HCT116 (cell line): ENCODE data around the gene MBD6.

Experiments
- ATF3 ChIP-seq: IDR thresholded peaks from 2 replicates; pipeline ENCODE4 v1.6.1; 2012
- CEBPB ChIP-seq: IDR thresholded peaks from 2 replicates; pipeline ENCODE4 v1.6.1; 2012; ENCODE audit warnings: low read depth
- EZH2 ChIP-seq: fragments of 200-600 bp; sonication (generic); IDR thresholded peaks from 2 replicates; pipeline ENCODE4 v1.6.1; 2017; ENCODE audit warnings: antibody characterized with exemption, mixed run types
- EZH2phosphoT487 ChIP-seq: fragments of 200-600 bp; IDR thresholded peaks from 2 replicates; pipeline ENCODE4 v1.6.1; 2018; ENCODE audit warnings: antibody characterized with exemption, borderline replicate concordance
- JUND ChIP-seq: IDR thresholded peaks from 2 replicates; pipeline ENCODE4 v1.6.1; 2012
- MAX ChIP-seq: IDR thresholded peaks from 2 replicates; pipeline ENCODE4 v1.6.1; 2012
- POLR2A ChIP-seq: IDR thresholded peaks from 2 replicates; pipeline ENCODE4 v1.7.0; 2011; ENCODE audit warnings: borderline replicate concordance; ENCODE audit not compliant: insufficient read depth, insufficient read length; ENCODE audit errors: extremely low read depth
- POLR2AphosphoS5 ChIP-seq: IDR thresholded peaks from 2 replicates; pipeline ENCODE4 v1.6.1; 2011; ENCODE audit warnings: mild to moderate bottlenecking, low read depth, low read length, moderate library complexity
- REST ChIP-seq: IDR thresholded peaks from 2 replicates; pipeline ENCODE4 v1.6.1; 2012; ENCODE audit warnings: low read depth
- SIN3A ChIP-seq: IDR thresholded peaks from 2 replicates; pipeline ENCODE4 v1.6.1; 2012; ENCODE audit warnings: low read depth
- YY1 ChIP-seq: IDR thresholded peaks from 2 replicates; pipeline ENCODE4 v1.6.1; 2011; ENCODE audit warnings: low read length, low read depth, moderate library complexity, mild to moderate bottlenecking; ENCODE audit not compliant: insufficient replicate concordance; ENCODE audit errors: extremely low read depth
- ZFX ChIP-seq: fragments of 450-650 bp; IDR thresholded peaks from 2 replicates; pipeline ENCODE4 v1.6.1; 2017
- ZNF274 ChIP-seq: fragments of 200-500 bp; sonication (Bioruptor generic); IDR thresholded peaks from 2 replicates; pipeline ENCODE4 v1.6.1; 2014; ENCODE audit warnings: mild to moderate bottlenecking, low read depth, low read length, inconsistent platforms
- TF ChIP-seq, protein P1 (sequence below), 3 experiments: fragments of 200-600 bp in 1 of 3; sonication (generic) in 1 of 3; IDR thresholded peaks in 2 of 3; conservative IDR thresholded peaks in 1 of 3; 2 replicates each; pipeline ENCODE4 v1.5.1; 2012 to 2017; ENCODE audit warnings: low read depth in 2 of 3, low read length in 2 of 3, antibody characterized with exemption in 1 of 3, borderline replicate concordance in 1 of 3, control low read depth in 1 of 3, mild to moderate bottlenecking in 1 of 3, mixed read lengths in 1 of 3, mixed run types in 1 of 3, moderate library complexity in 1 of 3; ENCODE audit not compliant: insufficient read depth in 1 of 3

GRCh38 chr12:57496822-57497221, 25.8 kb upstream of the MBD6 start:
- TF ChIP-seq SIN3A (no peak), MAX (no peak), POLR2AphosphoS5 (no peak), EZH2 (no peak), REST (no peak), EZH2phosphoT487 (no peak), YY1 (no peak), CEBPB (no peak), POLR2A (no peak), ZNF274 (no peak), ZFX (no peak), ATF3 (no peak), JUND (no peak)
- TF ChIP-seq, protein P1, sequence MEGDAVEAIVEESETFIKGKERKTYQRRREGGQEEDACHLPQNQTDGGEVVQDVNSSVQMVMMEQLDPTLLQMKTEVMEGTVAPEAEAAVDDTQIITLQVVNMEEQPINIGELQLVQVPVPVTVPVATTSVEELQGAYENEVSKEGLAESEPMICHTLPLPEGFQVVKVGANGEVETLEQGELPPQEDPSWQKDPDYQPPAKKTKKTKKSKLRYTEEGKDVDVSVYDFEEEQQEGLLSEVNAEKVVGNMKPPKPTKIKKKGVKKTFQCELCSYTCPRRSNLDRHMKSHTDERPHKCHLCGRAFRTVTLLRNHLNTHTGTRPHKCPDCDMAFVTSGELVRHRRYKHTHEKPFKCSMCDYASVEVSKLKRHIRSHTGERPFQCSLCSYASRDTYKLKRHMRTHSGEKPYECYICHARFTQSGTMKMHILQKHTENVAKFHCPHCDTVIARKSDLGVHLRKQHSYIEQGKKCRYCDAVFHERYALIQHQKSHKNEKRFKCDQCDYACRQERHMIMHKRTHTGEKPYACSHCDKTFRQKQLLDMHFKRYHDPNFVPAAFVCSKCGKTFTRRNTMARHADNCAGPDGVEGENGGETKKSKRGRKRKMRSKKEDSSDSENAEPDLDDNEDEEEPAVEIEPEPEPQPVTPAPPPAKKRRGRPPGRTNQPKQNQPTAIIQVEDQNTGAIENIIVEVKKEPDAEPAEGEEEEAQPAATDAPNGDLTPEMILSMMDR (IDR thresholded peaks at IDR 0.05 in 2 of 3, conservative IDR thresholded peaks at IDR 0.05 in 1 of 3; ENCODE audit: borderline replicate concordance in 1 of 3, insufficient read depth in 1 of 3, low read depth in 2 of 3, low read length in 2 of 3), result no peak
